T-helper 22 cell (primary cell): ENCODE results near the gene KPNA3.
"Not testable (repeated sequence)": the region's sequence is repeated elsewhere in the genome, so short reads cannot be mapped to it uniquely, and the experiment has no call there.

Source experiments
- DNase-seq: peaks from one replicate; pipeline ENCODE4 v3.0.0-alpha.2; 2020; ENCODE audit warnings: low read depth

The KPNA3 gene

DNA sequence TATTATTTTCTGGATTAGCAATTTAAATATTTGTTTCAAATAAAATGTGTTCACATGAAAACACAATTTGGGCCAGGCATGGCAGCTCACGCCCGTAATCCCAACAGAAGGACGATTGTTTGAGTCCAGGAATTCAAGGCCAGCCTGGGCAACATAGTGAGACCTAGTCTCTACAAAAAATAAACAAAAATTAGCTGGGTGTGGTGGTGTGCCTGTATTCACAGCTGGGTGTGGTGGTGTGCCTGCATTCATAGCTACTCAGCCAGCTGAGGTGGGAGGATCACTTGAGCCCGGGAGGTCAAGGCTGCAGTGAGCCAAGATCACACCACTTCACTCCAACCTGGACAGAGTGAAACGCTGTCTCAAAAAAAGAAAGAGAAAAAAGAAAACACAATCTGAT lies 46.4 kb downstream of the KPNA3 start:
- no peak for DNase-seq

DNA sequence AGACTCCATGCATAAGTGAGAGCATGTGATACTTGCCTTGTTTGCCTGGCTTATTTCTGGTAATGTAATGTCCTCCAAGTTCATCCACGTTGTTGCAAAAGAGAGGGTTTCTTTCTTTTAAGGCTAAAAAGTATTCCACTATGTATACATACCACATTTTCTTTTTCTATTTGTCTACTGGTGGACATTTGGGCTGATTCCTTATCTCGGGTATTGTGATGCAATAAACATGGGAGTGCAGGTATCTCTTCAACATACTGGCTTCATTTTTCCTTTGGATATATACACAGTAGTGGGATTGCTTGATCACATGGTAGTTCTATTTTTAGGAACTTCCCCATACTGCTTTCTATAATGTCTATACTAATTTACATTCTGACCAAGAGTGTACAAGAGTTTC lies 51.6 kb downstream of the KPNA3 start:
- no peak for DNase-seq

DNA sequence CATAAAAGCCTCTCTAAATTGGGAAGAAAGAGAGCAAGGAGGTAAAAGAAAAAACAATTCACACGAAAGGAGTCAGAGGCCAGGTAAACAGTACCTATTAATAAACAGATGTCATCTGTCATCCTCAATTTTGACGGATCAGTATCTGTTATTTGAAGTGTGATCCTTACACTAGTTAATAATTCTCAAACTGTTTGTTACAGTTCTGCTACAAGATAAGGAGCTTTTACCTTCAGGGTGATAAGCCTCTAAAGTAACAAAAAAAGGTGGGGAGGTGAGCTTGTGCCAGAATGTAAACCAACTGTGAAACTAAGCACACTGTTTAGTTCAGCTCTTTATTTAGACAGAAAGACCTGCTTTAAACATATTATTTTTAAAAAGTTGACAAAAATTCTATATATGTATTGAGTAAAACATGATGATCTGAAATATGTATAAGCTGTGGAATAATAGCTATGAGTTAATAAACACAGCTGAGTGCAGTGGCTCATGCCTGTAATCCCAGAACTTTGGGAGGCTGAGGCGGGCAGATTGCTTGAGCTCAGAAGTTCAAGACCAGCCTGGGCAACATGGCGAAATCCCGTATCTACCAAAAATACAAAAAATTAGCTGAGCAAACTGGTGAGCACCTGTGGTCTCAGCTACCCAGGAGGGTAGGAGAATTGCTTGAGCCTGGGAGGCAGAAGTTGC lies 52.8 kb downstream of the KPNA3 start:
- no peak for DNase-seq

DNA sequence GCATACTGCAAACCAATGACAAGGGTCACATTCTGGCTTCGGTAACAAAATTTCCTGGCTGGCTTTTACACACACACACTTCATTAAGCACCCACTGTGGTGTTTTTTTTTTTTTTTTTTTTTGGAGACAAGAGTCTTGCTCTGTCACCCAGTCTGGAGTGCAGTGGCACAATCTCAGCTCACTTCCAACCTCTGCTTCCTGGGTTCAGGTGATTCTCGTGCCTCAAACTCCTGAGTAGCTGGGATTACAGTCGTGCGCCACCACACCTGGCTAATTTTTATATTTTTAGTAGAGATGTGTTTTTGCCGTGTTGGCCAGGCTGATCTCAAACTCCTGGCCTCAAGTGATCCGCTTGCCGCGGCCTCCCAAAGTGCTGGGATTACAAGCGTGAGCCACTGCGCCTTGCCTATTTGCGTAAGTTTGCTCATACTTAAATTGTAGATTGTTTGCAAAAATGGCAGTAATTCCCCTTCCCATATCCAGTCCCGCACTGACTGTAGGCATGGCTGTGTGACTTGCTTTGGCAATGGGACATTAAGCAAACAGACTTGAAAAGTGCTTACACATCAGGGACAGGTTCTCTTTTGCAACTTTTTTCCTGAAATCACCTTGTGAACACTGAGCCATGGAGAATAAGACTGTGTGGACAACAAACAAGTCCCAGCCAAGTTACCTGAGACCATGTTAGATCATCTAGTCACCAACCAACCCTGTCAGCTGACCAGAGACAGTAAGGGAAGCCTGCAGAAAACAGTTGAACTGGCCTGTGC lies 59.1 kb downstream of the KPNA3 start:
- no peak for DNase-seq

DNA sequence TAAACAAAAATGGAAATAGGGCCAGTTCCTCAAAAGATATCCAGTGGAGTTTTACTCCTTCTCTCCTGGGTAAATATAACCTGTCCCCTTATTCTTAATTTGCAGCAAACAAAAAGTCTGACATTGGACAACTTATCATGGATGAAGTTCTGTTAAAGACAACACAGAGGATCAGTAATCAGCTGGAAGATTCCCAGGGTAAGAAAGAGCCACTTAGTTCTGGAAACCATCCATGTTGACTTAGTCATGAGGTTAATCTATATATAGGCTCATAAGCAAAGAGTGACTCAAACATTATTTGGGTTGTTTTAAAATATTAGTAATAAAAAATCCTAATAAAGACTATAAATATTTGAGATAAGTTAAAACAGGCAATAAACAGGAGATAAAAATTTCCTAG lies 60.7 kb downstream of the KPNA3 start:
- DNase-seq, result no peak

DNA sequence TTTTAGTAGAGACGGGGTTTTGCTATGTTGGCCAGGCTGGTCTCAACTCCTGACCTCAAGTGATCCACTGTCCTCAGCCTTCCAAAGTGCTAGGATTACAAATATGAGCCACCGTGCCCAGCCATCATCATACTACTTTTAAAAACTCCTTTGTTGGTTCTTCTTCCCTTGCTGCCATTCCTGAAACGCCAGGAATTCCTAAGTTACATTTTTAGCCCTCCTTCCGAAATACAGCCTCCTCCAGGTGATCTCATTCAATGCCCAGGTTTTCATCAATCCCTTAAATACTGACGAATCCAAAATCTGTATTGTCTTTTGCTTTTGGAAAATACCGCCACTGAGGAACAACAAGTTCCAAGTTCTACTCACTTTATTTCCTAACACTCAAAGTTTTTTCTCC lies 75.9 kb downstream of the KPNA3 start:
- no peak for DNase-seq

DNA sequence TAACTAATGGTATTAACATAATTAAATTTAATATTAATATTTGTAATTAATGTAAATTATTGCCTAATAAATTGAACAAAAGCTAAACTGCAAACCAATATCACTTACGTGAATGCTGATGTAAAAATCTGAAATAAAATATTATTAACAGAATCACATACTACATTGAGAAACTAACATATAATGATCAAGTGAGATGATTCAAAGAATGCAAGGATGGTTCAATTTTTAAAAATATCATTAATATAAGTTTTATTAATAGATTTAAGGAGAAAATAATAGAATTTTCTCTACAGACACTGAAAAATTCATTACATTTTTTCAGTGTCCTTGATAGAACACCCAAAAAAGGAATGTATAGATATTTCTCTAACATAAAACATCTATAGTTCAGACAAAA lies 77.7 kb downstream of the KPNA3 start:
- DNase-seq, result no peak

DNA sequence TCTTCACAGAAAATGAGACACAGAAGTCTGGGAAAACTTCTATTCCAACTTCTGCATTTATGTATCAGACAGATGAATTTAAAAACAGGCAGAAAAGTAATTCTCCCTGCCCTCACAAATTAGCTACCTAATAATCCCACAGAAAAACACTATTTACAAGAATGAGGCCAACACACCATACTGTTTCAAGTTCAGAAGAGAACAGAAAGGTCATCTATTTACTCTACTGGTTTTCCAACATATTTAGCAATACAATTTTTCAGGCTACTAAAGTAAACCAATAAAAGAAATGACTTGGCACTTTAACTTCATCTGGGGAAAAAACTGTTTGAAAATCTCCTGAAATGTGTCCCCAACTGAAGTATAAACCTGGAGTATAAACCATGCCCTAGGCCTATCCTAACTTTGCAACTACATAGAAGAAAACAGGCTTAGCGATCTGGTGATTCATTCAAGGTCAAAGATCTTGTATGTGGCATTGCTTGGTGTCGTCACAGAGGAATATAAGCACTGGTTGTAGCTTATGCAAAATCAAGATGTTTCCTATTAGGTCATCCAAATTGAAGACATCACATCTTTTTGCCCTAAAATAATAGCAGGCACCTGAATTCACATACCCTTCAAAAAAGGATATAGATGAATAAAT lies 81.1 kb downstream of the KPNA3 start:
- no peak for DNase-seq

DNA sequence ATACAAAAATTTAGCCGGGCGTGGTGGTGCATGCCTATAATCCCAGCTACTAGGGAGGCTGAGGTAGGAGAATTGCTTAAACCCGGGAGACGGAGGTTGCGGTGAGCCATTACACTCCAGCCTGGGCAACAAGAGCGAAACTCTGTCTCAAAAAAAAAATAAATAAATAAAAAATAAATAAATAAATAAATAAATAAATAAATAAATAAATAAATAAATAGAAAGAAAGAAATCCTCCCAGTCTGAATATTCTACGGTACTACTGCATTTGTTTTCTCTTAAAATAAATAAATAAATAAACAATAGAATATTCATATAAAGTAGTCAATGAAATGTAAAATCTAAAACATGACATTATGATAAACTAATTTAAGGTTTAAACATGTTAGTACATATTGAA lies 88.2 kb downstream of the KPNA3 start:
- DNase-seq, result not testable (repeated sequence)

DNA sequence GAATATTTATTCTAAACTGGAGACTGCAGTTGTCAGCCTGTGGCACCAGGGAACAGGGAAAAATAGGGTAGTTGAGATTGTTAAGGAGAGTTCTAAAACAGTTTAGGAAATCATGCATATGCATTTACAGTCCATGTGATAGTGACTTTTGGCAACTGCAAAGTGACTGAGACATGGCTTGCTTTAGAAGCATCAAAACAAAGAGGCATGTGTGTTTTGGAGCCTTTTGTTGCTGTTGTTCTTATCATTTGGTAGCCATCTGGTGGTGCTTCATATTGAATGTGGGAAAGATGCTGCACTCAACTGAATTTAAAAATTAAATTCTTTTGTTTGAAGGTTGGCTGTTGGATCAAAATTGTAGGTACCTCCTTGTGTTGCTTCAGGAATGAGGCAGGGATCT lies 91.0 kb downstream of the KPNA3 start:
- no peak for DNase-seq

DNA sequence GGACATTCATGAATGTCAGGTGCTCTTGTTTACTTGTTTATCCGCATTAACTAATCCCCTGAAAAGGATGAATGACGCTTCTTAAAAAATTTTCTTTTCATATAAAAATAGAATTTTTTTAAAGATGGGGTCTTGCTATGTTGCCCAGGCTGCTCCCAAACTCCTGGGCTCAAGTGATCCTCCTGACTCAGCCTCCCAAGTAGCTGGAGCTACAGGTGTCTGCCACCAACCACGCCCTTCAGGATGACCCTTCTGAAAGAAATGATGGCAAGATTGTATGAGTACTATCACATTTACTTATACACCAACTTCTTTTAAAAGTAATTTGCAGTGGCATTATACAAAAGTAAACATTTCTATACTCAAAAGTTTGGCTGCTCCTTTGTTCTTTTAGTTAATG lies 95.0 kb downstream of the KPNA3 start:
- no peak for DNase-seq

DNA sequence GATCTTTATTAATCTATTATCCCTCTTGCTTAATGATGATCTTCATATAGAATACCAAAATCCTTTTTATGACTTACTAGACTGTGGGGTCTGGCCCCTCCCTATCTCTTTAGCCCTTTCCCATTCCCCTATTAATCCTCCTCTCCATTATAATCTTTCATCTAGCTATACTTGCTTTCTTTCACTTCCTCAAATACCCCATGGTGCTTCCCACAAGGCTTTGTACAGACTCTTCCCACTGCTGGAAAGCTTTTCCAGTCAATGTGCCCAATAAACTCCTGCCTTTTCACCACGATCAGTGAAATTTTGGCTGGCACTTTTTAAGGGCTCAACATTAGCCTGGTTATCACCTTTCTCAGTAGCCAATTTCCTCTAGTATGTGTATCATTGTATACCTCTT lies 98.0 kb downstream of the KPNA3 start:
- DNase-seq, result no peak

DNA sequence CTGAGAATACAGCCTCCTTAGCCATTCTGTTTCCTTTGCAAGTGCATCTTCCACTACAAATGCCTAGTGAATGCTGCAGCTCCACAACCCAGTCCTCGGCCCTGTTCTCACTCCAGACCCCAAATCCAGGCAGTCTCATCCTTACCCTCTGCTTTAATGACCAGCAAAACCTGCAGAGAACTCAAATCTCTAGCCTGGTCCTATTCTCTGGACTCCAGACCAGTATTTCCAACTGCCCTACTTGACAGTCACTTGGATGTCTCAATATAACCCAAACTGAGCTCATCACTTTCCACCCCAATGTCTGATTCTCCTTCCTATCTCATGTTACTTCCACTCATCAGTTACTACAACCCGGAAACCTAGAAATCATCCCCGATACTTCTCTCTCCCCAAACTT lies 98.6 kb downstream of the KPNA3 start:
- DNase-seq, result no peak

DNA sequence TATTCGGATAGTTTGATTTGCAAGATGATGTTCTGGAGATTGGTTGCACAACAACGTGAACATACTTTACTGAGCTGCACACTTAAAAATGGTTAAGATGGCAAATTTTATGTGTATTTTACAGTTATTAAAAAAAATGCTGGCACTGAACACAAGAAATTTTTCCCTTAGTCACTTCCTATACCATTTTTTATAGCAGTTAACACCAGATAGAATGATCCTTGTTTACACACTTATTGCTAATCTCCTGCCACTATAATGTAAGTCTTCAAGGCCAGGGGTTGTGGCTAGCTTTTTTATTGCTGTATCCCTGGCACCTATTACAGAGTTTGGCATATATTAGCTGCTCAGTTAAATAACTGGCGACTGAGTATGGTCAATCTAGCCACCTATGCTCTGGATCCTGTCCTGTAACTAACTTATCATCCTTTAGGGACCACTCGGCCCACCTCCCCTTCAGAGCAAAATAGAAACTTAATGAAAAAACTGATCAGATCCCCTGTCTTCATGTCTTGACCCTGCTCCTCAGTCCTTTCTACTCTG lies 99.2 kb downstream of the KPNA3 start:
- DNase-seq, result no peak

DNA sequence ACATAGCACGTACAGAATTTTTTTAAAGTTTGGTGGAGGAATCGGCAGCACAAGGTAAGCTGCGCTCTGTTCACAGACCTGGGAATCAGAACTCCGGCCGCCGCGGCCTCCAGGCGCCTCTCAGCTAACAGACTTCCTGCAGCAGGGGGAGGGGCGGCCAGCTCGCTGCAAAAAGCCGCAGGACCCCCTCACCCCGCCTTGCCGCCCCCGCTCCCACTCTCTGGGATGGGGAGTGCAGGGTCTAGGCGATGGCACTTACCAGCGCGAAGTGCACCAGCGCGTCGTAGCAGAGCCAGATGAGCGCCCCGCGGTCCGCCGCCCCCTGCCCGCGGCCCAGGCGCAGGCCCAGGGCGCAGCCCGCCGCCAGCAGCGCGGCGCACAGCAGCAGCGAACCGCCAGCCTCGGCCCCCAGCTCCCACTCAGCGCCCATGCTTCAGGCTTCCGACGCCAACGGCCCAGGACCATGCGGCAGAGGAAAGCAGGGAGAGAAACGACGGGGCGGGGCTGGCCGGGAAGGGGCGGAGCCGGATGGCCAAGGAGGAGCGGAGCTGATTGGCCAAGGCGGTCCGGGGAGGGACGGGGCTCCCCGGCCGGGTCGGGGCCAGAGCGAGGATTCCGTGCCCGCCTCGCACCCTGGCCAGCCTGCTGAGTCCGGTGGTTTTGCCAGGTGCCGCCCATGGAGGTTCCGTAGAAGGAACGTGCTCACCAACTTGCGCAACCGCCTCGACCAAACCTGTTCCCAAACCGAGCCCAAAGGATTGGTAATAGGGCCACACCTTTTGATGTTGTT lies 101.3 kb downstream of the KPNA3 start, which contains the start of gene EBPL:
TSS of gene EBPL (minus strand) at position 492 of the 790 bp plus-strand sequence. CDS start at position 430, 62 bp downstream.
- DNase-seq, result peak; percentile 78

DNA sequence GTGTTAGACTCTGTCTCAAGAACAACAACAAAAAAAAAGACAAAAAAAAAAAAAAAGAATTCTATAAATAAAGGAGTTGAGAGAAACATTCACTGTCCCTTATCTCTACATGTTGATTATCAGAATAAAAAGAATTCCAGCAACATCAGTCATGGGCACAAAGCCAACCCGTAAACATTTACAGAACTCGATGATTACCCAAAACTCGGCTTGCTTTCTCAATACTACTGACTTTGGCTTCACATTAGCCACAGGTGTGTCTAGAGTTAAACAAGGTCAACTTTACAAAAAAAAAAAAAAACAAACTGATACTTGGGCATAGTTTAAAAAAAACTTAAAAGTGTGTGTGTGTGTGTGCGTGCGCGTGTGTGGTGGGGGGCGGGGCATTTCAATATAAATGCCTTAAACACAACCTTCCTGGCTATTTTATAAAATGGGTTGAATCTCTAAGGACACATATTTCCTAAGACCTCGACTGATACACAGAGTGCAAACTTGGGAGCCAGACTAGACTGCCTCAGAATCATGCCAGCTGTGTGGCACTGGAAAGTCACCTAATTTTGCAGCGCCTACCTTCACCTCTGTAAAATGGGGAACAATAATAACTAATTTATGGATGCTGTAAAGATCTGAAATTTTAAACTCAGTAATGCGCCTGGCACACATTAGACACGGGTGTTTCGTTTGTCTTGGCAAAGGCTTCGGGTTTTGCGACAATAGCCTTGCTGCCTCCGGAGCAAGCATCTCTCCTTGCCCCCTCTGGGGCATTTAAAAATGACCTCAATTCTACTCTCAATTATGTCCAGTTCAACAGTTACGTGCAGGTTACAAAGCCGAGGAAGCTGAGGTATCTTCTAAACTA lies 102.1 kb downstream of the KPNA3 start:
- DNase-seq, result no peak

DNA sequence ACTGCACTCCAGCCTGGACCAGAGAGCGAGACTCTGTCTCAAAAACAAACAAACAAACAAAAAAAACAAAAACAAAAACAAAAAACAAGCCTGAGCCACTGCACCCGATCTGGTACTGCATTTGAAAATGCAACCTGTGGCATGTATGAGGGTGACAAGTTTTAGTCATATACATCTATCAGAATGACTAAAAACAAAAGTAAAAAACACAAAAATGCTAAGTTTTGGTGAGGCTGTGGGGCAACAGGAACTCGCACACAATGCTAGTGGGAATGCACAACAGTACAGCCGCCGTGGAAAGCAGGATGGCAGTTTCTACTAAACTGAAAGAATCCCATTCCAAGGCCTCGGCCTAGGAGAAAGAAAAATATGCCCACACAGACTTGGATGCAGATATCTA lies 109.0 kb downstream of the KPNA3 start:
- no peak for DNase-seq

DNA sequence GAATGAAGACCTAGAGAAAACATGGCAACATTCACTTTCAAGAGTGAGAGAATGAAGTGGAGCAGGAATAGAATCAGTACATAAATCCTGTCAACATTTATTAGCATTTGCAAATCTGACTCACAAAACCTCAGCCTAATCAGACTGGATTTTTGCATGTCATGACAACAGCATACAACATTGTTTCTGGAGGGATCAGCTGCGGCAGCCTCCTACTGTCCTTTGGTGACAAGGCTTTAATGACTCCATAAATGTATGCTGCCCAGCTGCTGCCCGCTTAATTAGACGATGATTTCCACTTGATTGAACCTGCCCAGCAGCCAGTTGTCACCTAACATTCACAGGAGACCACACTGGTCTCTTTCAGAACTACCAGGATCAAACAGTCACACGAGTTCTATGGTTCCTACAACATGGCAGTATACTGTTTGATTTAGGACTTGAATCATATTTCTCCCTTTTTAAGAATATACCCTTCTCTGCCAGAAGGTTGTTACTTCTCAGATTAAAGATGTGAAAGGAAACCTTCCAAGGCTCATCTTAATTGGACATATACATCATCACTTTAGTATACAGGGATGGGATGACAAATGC lies 110.5 kb downstream of the KPNA3 start:
- no peak for DNase-seq

DNA sequence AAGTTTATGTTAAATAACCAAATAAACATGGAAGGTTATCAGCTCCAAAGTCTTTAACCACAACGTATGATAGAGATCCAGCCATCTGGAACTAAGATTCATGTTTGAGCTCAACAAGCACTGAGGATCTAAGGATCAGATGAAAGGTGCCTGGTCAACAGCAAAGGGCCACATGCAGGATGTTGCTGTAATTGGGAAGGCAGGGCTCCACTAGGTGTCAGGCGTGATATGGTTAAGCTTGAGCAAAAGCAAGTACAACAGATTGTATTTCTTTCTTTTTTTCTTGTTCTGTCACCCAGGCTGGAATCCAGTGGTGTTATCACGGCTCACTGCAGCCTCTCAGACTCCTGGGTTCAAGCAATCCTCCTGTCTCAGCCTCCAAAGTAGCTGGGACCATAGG lies 113.2 kb downstream of the KPNA3 start:
- no peak for DNase-seq

DNA sequence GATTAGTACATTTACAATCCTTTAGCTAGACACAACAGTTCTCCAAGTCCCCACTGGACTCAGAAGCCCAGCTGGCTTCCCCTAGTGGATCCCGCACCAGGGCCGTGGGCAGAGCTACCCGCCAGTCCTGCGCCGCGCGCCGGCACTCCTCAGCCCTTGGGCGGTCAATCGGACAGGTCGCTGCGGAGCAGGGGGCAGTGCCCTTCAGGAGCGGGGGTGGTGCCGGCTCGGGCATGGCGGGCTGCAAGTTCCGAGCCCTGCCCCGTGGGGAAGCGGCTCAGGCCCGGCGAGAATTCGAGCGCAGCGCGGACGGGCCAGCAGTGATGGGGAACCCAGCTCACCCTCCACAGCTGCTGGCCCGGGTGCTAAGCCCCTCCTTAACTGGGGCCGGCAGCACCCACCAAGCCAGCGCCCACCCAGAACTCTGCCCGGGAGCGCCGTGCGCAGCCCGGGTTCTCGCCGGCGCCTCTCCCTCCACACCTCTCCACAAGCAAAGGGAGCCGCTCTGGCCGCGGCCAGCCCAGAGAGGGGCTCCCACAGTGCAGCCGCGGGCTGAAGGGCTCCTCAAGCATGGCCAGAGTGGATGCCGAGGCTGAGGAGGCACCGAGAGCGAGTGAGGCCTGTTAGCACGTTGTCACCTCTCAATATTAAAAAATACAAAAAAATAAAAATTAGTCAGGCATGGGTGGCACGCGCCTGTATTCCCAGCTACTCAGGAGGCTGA lies 114.1 kb downstream of the KPNA3 start:
- no peak for DNase-seq
